H9 (cell line): ENCODE measurements around the gene ELOVL4. TPM values are rescaled to one million over a fixed set of nuclear protein-coding genes. Genes with fewer than 3 reads are reported as not detected.

ENCODE experiments used
- DNase-seq: peaks from one replicate; pipeline ENCODE4 v3.0.0-alpha.2; 2017
- H2AFZ ChIP-seq: one replicate; pipeline ENCODE4 v1.6.1; 2013; ENCODE audit warnings: mild to moderate bottlenecking, low read length, control low read depth, moderate library complexity
- H2AK5ac ChIP-seq: 2 replicates; pipeline ENCODE4 v1.6.1; 2013; ENCODE audit warnings: low read length, control low read depth, mixed read lengths; ENCODE audit not compliant: insufficient read length
- H2BK120ac ChIP-seq: one replicate; pipeline ENCODE4 v1.6.1; 2013; ENCODE audit warnings: low read depth, mild to moderate bottlenecking, low read length, control low read depth, inconsistent platforms; ENCODE audit not compliant: poor library complexity, severe bottlenecking
- H2BK12ac ChIP-seq: 2 replicates; pipeline ENCODE4 v1.6.1; 2013; ENCODE audit warnings: low read length, control low read depth, mixed read lengths, low read depth; ENCODE audit not compliant: insufficient read length
- H2BK15ac ChIP-seq: 2 replicates; pipeline ENCODE4 v1.6.1; 2013; ENCODE audit warnings: low read depth, low read length, control low read depth
- H2BK20ac ChIP-seq: one replicate; pipeline ENCODE4 v1.6.1; 2013; ENCODE audit warnings: low read depth, mild to moderate bottlenecking, low read length, control low read depth, inconsistent platforms; ENCODE audit not compliant: poor library complexity, severe bottlenecking
- H2BK5ac ChIP-seq: 2 replicates; pipeline ENCODE4 v1.6.1; 2013; ENCODE audit warnings: low read length, control low read depth, mixed read lengths; ENCODE audit not compliant: insufficient read length
- H3K14ac ChIP-seq: 2 replicates; pipeline ENCODE4 v1.6.1; 2013; ENCODE audit warnings: low read length, control low read depth; ENCODE audit not compliant: insufficient read depth
- H3K18ac ChIP-seq: 2 replicates; pipeline ENCODE4 v1.6.1; 2013; ENCODE audit warnings: low read depth, mild to moderate bottlenecking, mixed read lengths, low read length, control low read depth; ENCODE audit not compliant: insufficient read length
- H3K23ac ChIP-seq: 2 replicates; pipeline ENCODE4 v1.6.1; 2013; ENCODE audit warnings: low read length, control low read depth, mixed read lengths, low read depth; ENCODE audit not compliant: insufficient read length
- H3K23me2 ChIP-seq: 2 replicates; pipeline ENCODE4 v1.6.1; 2013; ENCODE audit warnings: low read depth, mild to moderate bottlenecking, mixed read lengths, low read length, control low read depth; ENCODE audit not compliant: insufficient read length, poor library complexity, severe bottlenecking
- H3K27ac ChIP-seq: 2 replicates; pipeline ENCODE4 v1.5.1; 2013; ENCODE audit warnings: low read length, control low read depth, mixed read lengths, low read depth; ENCODE audit not compliant: insufficient read length
- H3K27me3 ChIP-seq: 2 replicates; pipeline ENCODE4 v1.6.1; 2013; ENCODE audit warnings: low read length, control low read depth, inconsistent platforms; ENCODE audit not compliant: insufficient read depth
- H3K4ac ChIP-seq: 2 replicates; pipeline ENCODE4 v1.6.1; 2013; ENCODE audit warnings: low read depth, mild to moderate bottlenecking, control low read depth, inconsistent platforms, low read length, moderate library complexity
- H3K4me1 ChIP-seq: 2 replicates; pipeline ENCODE4 v1.6.1; 2013; ENCODE audit warnings: low read length, control low read depth, inconsistent platforms; ENCODE audit not compliant: insufficient read depth
- H3K4me2 ChIP-seq: 2 replicates; pipeline ENCODE4 v1.6.1; 2013; ENCODE audit warnings: low read length, control low read depth, mixed read lengths; ENCODE audit not compliant: insufficient read length, insufficient read depth
- H3K56ac ChIP-seq: 2 replicates; pipeline ENCODE4 v1.6.1; 2013; ENCODE audit warnings: low read depth, mild to moderate bottlenecking, mixed read lengths, low read length, control low read depth; ENCODE audit not compliant: insufficient read length
- H3K79me1 ChIP-seq: 2 replicates; pipeline ENCODE4 v1.6.1; 2013; ENCODE audit warnings: low read depth, mild to moderate bottlenecking, moderate library complexity, low read length, control low read depth, inconsistent platforms; ENCODE audit not compliant: insufficient read depth, poor library complexity, severe bottlenecking
- H3K79me2 ChIP-seq: 2 replicates; pipeline ENCODE4 v1.6.1; 2013; ENCODE audit warnings: low read length, control low read depth, inconsistent platforms; ENCODE audit not compliant: insufficient read depth
- H3K9ac ChIP-seq: 2 replicates; pipeline ENCODE4 v1.6.1; 2013; ENCODE audit warnings: low read length, control low read depth, mixed read lengths; ENCODE audit not compliant: insufficient read length; ENCODE audit errors: extremely low read depth
- H3K9me3 ChIP-seq: one replicate; pipeline ENCODE4 v1.6.1; 2013; ENCODE audit warnings: low read depth, low read length, inconsistent platforms; ENCODE audit not compliant: control insufficient read depth
- H3T11ph ChIP-seq: one replicate; pipeline ENCODE4 v1.6.1; 2013; ENCODE audit warnings: mild to moderate bottlenecking, low read length, control low read depth, inconsistent platforms
- H4K20me1 ChIP-seq: one replicate; pipeline ENCODE4 v1.6.1; 2013; ENCODE audit not compliant: control insufficient read depth, insufficient read length, insufficient read depth
- H4K5ac ChIP-seq: 2 replicates; pipeline ENCODE4 v1.6.1; 2013; ENCODE audit warnings: low read depth, mild to moderate bottlenecking, mixed read lengths, low read length, control low read depth; ENCODE audit not compliant: insufficient read length
- H4K8ac ChIP-seq: replicated peaks from 2 replicates; pipeline ENCODE4 v1.6.1; 2013; ENCODE audit warnings: low read length, control low read depth, mixed read lengths, low read depth; ENCODE audit not compliant: insufficient read length
- H4K91ac ChIP-seq: 2 replicates; pipeline ENCODE4 v1.6.1; 2013; ENCODE audit warnings: low read depth, mild to moderate bottlenecking, moderate library complexity, mixed read lengths, low read length, control low read depth; ENCODE audit not compliant: insufficient read length
- H3K27ac Mint-ChIP-seq, 3 experiments: 2 replicates in 2 of 3; 3 replicates in 1 of 3; pipeline ENCODE4 v1.8.0; 2020 to 2021; ENCODE audit warnings: mixed read lengths in 3 of 3, mild to moderate bottlenecking in 1 of 3, moderate library complexity in 1 of 3
- H3K27me3 Mint-ChIP-seq: 2 replicates; pipeline ENCODE4 v1.8.0; 2021; ENCODE audit warnings: low read depth, mild to moderate bottlenecking, moderate library complexity, mixed read lengths
- H3K36me3 Mint-ChIP-seq, 3 experiments: 2 replicates in 2 of 3; 3 replicates in 1 of 3; pipeline ENCODE4 v1.8.0; 2020 to 2021; ENCODE audit warnings: low read depth in 3 of 3, mixed read lengths in 3 of 3; ENCODE audit not compliant: insufficient read depth in 1 of 3
- H3K4me1 Mint-ChIP-seq, 2 experiments: 2 replicates each; pipeline ENCODE4 v1.8.0; 2020; ENCODE audit warnings: mixed read lengths in 2 of 2
- H3K4me3 Mint-ChIP-seq, 2 experiments: 2 replicates in 1 of 2; 3 replicates in 1 of 2; pipeline ENCODE4 v1.8.0; 2020 to 2021; ENCODE audit warnings: mild to moderate bottlenecking in 2 of 2, mixed read lengths in 2 of 2, moderate library complexity in 1 of 2
- H3K9me3 Mint-ChIP-seq, 2 experiments: 2 replicates in 1 of 2; 3 replicates in 1 of 2; pipeline ENCODE4 v1.8.0; 2020; ENCODE audit warnings: mild to moderate bottlenecking in 2 of 2, mixed read lengths in 2 of 2, moderate library complexity in 1 of 2
- WGBS: extraction: QIAGEN DNeasy Blood & Tissue Kit; methylation state at CpG from one replicate; pipeline ENCODE4 v1.1.7; 2013; ENCODE audit warnings: missing lambda C conversion rate, low lambda C conversion rate, mixed read lengths; ENCODE audit not compliant: insufficient read length; ENCODE audit errors: extremely low coverage; 5-methylcytosine and 5-hydroxymethylcytosine counted together
- total RNA-seq: library from RNA; stranded (reverse); gene quantifications from 2 replicates; pipeline ENCODE4 v1.2.1, GENCODE V29; 2021
- TF ChIP-seq, protein P1 (sequence below): fragments of 200-600 bp; sonication (generic); conservative IDR thresholded peaks from 3 replicates; pipeline ENCODE4 v1.8.0; 2021; ENCODE audit warnings: antibody characterized with exemption, mild to moderate bottlenecking

Gene ELOVL4
- total RNA-seq, 1 experiment from 2014 or later: 10.1 TPM

- Histone ChIP-seq H2BK15ac (no peak overlapping the region), H3K14ac (no peak overlapping the region), H2BK120ac (no peak overlapping the region), H3K27ac (no peak overlapping the region), H3K27me3 (no peaks in the 10 kb centered on the region; the same call in 1 of the 2 replicates), H3K79me2 (no peaks in the 10 kb centered on the region), H3K4me2 (no peak overlapping the region), H3K23me2 (no peaks in the 10 kb centered on the region), H3K9me3 (no peaks in the 10 kb centered on the region), H3K23ac (no peak overlapping the region), H3K56ac (no peak overlapping the region), H3K79me1 (no peaks in the 10 kb centered on the region), H2AFZ (no peak overlapping the region), H4K20me1 (no peaks in the 10 kb centered on the region), H2BK5ac (no peak overlapping the region), H2BK20ac (no peak overlapping the region), H3K18ac (no peak overlapping the region), H3K4me1 (no peaks in the 10 kb centered on the region), H2AK5ac (no peak overlapping the region), H4K91ac (no peak overlapping the region), H3K9ac (no peak overlapping the region), H4K8ac (no peak overlapping the region), H4K5ac (no peak overlapping the region), H3K4ac (no peak overlapping the region), H3T11ph (no peak overlapping the region), H2BK12ac (no peak overlapping the region)
- Mint-ChIP-seq H3K27ac (no peak overlapping the region), H3K9me3 (no peaks in the 10 kb centered on the region), H3K4me1 (peaks cover 26 to 29% of the 10 kb centered on the region in 2 experiments), H3K4me3 (no peak overlapping the region), H3K36me3 (no peaks in the 10 kb centered on the region; a peak in 1 of 7 replicates), H3K27me3 (peaks cover 1% of the 10 kb centered on the region; the same call in 1 of the 2 replicates)
- no peak for DNase-seq
- no CpG with 5 or more reads among the region's 1 CpG for WGBS
- TF ChIP-seq, protein P1, sequence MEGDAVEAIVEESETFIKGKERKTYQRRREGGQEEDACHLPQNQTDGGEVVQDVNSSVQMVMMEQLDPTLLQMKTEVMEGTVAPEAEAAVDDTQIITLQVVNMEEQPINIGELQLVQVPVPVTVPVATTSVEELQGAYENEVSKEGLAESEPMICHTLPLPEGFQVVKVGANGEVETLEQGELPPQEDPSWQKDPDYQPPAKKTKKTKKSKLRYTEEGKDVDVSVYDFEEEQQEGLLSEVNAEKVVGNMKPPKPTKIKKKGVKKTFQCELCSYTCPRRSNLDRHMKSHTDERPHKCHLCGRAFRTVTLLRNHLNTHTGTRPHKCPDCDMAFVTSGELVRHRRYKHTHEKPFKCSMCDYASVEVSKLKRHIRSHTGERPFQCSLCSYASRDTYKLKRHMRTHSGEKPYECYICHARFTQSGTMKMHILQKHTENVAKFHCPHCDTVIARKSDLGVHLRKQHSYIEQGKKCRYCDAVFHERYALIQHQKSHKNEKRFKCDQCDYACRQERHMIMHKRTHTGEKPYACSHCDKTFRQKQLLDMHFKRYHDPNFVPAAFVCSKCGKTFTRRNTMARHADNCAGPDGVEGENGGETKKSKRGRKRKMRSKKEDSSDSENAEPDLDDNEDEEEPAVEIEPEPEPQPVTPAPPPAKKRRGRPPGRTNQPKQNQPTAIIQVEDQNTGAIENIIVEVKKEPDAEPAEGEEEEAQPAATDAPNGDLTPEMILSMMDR: no peak
Measured at GRCh38 chr6:79911992-79912391, 35.4 kb downstream of the ELOVL4 start.
